HCT116 (cell line): ENCODE measurements around the gene RNF32. TPM values are rescaled to one million over a fixed set of nuclear protein-coding genes. Genes with fewer than 3 reads are reported as not detected.

Experiments
- ATAC-seq: fragments of 200-7000 bp; cut with Tn5 transposase; 2 replicates; pipeline ENCODE4 v1.9.1; 2020; ENCODE audit warnings: mild to moderate bottlenecking, moderate library complexity
- BruUV-seq: library from RNA; stranded (reverse); fragments of 400-500 nt; replicated peaks from 2 replicates; lab custom pipeline; 2021; lab: Mats Ljungman, UMichigan
- CTCF ChIA-PET: fragments of 300-600 bp; sonication (Branson Sonifier 250); formaldehyde crosslinking; loops from one replicate; lab custom pipeline; 2021; ENCODE audit warnings: antibody characterized with exemption; lab: Charles Lee
- POLR2A ChIA-PET: fragments of 300-600, 350-600 bp; sonication (Branson Sonifier 250); formaldehyde crosslinking; loops from one replicate; lab custom pipeline; 2021; ENCODE audit warnings: antibody characterized with exemption; lab: Charles Lee
- RAD21 ChIA-PET, 2 experiments: fragments of 300-600 bp; sonication (Branson Sonifier 250); formaldehyde crosslinking; loops; one replicate each; lab custom pipeline; 2023; ENCODE audit warnings: low total read pairs in 2 of 2; ENCODE audit not compliant: uncharacterized antibody in 2 of 2, unreplicated experiment in 2 of 2, low non-redundant PET in 1 of 2; lab: Charles Lee
- DNase-seq: peaks from one replicate; pipeline ENCODE4 v3.0.0-alpha.2; 2010; ENCODE audit warnings: low read depth, low spot score
- H2AFZ ChIP-seq: fragments of 200-600 bp; shearing (Covaris generic), sonication (generic); 2 replicates; pipeline ENCODE4 v1.6.1; 2017; ENCODE audit warnings: low read depth, mixed run types, mixed read lengths, antibody characterized with exemption, low read length; ENCODE audit not compliant: poor library complexity, severe bottlenecking
- H3K27ac ChIP-seq: 2 replicates; pipeline ENCODE4 v1.5.1; 2012; ENCODE audit warnings: low read depth, low read length
- H3K27me3 ChIP-seq: fragments of 200-600 bp; sonication (generic); 2 replicates; pipeline ENCODE4 v1.6.1; 2016; ENCODE audit warnings: mixed run types, low read length, mixed read lengths; ENCODE audit not compliant: insufficient read depth
- H3K36me3 ChIP-seq, 2 experiments: fragments of 200-500 bp in 1 of 2; fragments of 200-600 bp in 1 of 2; sonication (Bioruptor generic) in 1 of 2; sonication (generic) in 1 of 2; 2 replicates each; pipeline versions ENCODE4 v1.5.1 to v1.6.1; 2014 to 2016; ENCODE audit warnings: low read length in 2 of 2, inconsistent platforms in 1 of 2, mixed read lengths in 1 of 2, mixed run types in 1 of 2; ENCODE audit not compliant: insufficient read depth in 2 of 2, control insufficient read depth in 1 of 2
- H3K4me1 ChIP-seq, 2 experiments: fragments of 200-600 bp in 1 of 2; sonication (generic) in 1 of 2; 2 replicates each; pipeline versions ENCODE4 v1.5.1 to v1.6.1; 2012 to 2017; ENCODE audit warnings: low read length in 2 of 2, inconsistent platforms in 1 of 2, mild to moderate bottlenecking in 1 of 2, mixed read lengths in 1 of 2, mixed run types in 1 of 2, moderate library complexity in 1 of 2; ENCODE audit not compliant: insufficient read depth in 2 of 2, control insufficient read depth in 1 of 2
- H3K4me2 ChIP-seq: fragments of 200-600 bp; sonication (generic); 2 replicates; pipeline ENCODE4 v1.6.1; 2017; ENCODE audit warnings: mixed run types, low read length, mixed read lengths
- H3K4me3 ChIP-seq, 2 experiments: fragments of 200-600 bp in 1 of 2; sonication (generic) in 1 of 2; replicated peaks in 1 of 2; 2 replicates each; pipeline ENCODE4 v1.5.1; 2011 to 2016; ENCODE audit warnings: low read length in 2 of 2, control low read depth in 1 of 2, low read depth in 1 of 2, mild to moderate bottlenecking in 1 of 2, mixed read lengths in 1 of 2, mixed run types in 1 of 2
- H3K79me2 ChIP-seq: fragments of 200-600 bp; sonication (generic); 2 replicates; pipeline ENCODE4 v1.6.1; 2017; ENCODE audit warnings: mild to moderate bottlenecking, mixed run types, low read length, moderate library complexity, mixed read lengths; ENCODE audit not compliant: insufficient read depth
- H3K9ac ChIP-seq: fragments of 200-600 bp; sonication (generic); 2 replicates; pipeline ENCODE4 v1.6.1; 2016; ENCODE audit warnings: low read length, mixed read lengths
- H3K9me2 ChIP-seq: fragments of 200-600 bp; sonication (generic), shearing (Covaris generic); 2 replicates; pipeline ENCODE4 v1.6.1; 2017; ENCODE audit warnings: mixed run types, mild to moderate bottlenecking, moderate library complexity; ENCODE audit not compliant: insufficient read depth
- H3K9me3 ChIP-seq, 2 experiments: fragments of 200-500 bp in 1 of 2; fragments of 200-600 bp in 1 of 2; sonication (Bioruptor generic) in 1 of 2; sonication (generic) in 1 of 2; 2 replicates each; pipeline ENCODE4 v1.6.1; 2014 to 2017; ENCODE audit warnings: low read length in 2 of 2, mixed read lengths in 2 of 2, inconsistent platforms in 1 of 2, low read depth in 1 of 2, mild to moderate bottlenecking in 1 of 2, mixed run types in 1 of 2, moderate library complexity in 1 of 2; ENCODE audit not compliant: control insufficient read depth in 1 of 2, insufficient read depth in 1 of 2
- H4K20me1 ChIP-seq: fragments of 200-600 bp; sonication (generic), shearing (Covaris generic); 2 replicates; pipeline ENCODE4 v1.6.1; 2017; ENCODE audit warnings: mixed run types, mild to moderate bottlenecking, moderate library complexity; ENCODE audit not compliant: insufficient read depth
- CEBPB ChIP-seq: IDR thresholded peaks from 2 replicates; pipeline ENCODE4 v1.6.1; 2012; ENCODE audit warnings: low read depth
- ELF1 ChIP-seq: IDR thresholded peaks from 2 replicates; pipeline ENCODE4 v1.6.1; 2012; ENCODE audit warnings: low read depth, borderline replicate concordance
- EZH2phosphoT487 ChIP-seq: fragments of 200-600 bp; IDR thresholded peaks from 2 replicates; pipeline ENCODE4 v1.6.1; 2018; ENCODE audit warnings: antibody characterized with exemption, borderline replicate concordance
- POLR2A ChIP-seq: IDR thresholded peaks from 2 replicates; pipeline ENCODE4 v1.7.0; 2011; ENCODE audit warnings: borderline replicate concordance; ENCODE audit not compliant: insufficient read depth, insufficient read length; ENCODE audit errors: extremely low read depth
- POLR2AphosphoS5 ChIP-seq: IDR thresholded peaks from 2 replicates; pipeline ENCODE4 v1.6.1; 2011; ENCODE audit warnings: mild to moderate bottlenecking, low read depth, low read length, moderate library complexity
- YY1 ChIP-seq: IDR thresholded peaks from 2 replicates; pipeline ENCODE4 v1.6.1; 2011; ENCODE audit warnings: low read length, low read depth, moderate library complexity, mild to moderate bottlenecking; ENCODE audit not compliant: insufficient replicate concordance; ENCODE audit errors: extremely low read depth
- ZBTB33 ChIP-seq: IDR thresholded peaks from 2 replicates; pipeline ENCODE4 v1.6.1; 2011; ENCODE audit warnings: mild to moderate bottlenecking, low read length, moderate library complexity; ENCODE audit not compliant: insufficient replicate concordance; ENCODE audit errors: extremely low read depth
- ZFX ChIP-seq: fragments of 450-650 bp; IDR thresholded peaks from 2 replicates; pipeline ENCODE4 v1.6.1; 2017
- intact Hi-C: fragments of 100-400 bp; cut with micrococcal nuclease; formaldehyde crosslinking; loops from 2 replicates; pipeline ENCODE4 v1.10.0; 2022
- total RNA-seq: library from RNA; stranded (reverse); gene quantifications from one replicate; pipeline ENCODE4 v1.2.1, GENCODE V29; 2021; ENCODE audit not compliant: unreplicated experiment

Gene RNF32
- total RNA-seq, 1 experiment from 2014 or later = 3.4 TPM

- ChIA-PET CTCF (no interaction called here), POLR2A (no interaction called here), RAD21 (no interaction called here)
- DNase-seq (no peak), ATAC-seq (no peak)
- no peak overlapping the region for H3K4me3 ChIP-seq
- H3K27ac ChIP-seq = no peak overlapping the region
- H3K79me2 ChIP-seq = no peaks in the 10 kb centered on the region
- H2AFZ ChIP-seq = no peak overlapping the region
- TF ChIP-seq ZBTB33 = no peak
- no peaks in the 10 kb centered on the region for H3K27me3 ChIP-seq
- BruUV-seq = no TSS peak
- intact Hi-C loops = no loop called here
- H4K20me1 ChIP-seq = no peaks in the 10 kb centered on the region
- H3K4me2 ChIP-seq = no peak overlapping the region
- no peaks in the 10 kb centered on the region for H3K9me3 ChIP-seq
- H3K9me2 ChIP-seq = no peaks in the 10 kb centered on the region
- H3K4me1 ChIP-seq = no peaks in the 10 kb centered on the region
- peaks cover 2 to 6% of the 10 kb centered on the region in 2 experiments; a peak in 2 of 4 replicates for H3K36me3 ChIP-seq
- no peak overlapping the region for H3K9ac ChIP-seq
Measured at GRCh38 chr7:156673454-156673853, 32.9 kb downstream of the RNF32 start.

GRCh38 chr7:156673902-156674301 lies 33.3 kb downstream of the RNF32 start:
- no peaks in the 10 kb centered on the region for H3K4me1 ChIP-seq
- H3K27ac ChIP-seq = no peak overlapping the region
- H4K20me1 ChIP-seq = no peaks in the 10 kb centered on the region
- no peaks in the 10 kb centered on the region for H3K9me3 ChIP-seq
- POLR2A ChIA-PET = no interaction called here
- no peak for TF ChIP-seq ZFX
- no peak for TF ChIP-seq ELF1
- no peak for TF ChIP-seq CEBPB
- no peak for TF ChIP-seq POLR2AphosphoS5
- no peak for TF ChIP-seq YY1
- TF ChIP-seq EZH2phosphoT487 = no peak
- no peak for TF ChIP-seq POLR2A
- no peak overlapping the region for H3K4me3 ChIP-seq
- no TSS peak for BruUV-seq
- DNase-seq = no peak
- no peak overlapping the region for H3K9ac ChIP-seq
- intact Hi-C loops = no loop called here
- RAD21 ChIA-PET = no interaction called here
- peaks cover 3 to 10% of the 10 kb centered on the region in 2 experiments; a peak in 2 of 4 replicates for H3K36me3 ChIP-seq
- no peaks in the 10 kb centered on the region for H3K9me2 ChIP-seq
- H2AFZ ChIP-seq = no peak overlapping the region
- H3K79me2 ChIP-seq = no peaks in the 10 kb centered on the region
- no peak for ATAC-seq
- CTCF ChIA-PET = no interaction called here
- H3K4me2 ChIP-seq = no peak overlapping the region
- no peaks in the 10 kb centered on the region for H3K27me3 ChIP-seq
